ENCODE measurements around the gene CMIP.

The CMIP gene

GRCh38 chr16:81715358-81716196 lies 271.0 kb downstream of the CMIP start:
- DNase-seq (ENCODE audit: low read depth, low spot score), result no peak
- no peak overlapping the region for H3K27ac ChIP-seq

DNA sequence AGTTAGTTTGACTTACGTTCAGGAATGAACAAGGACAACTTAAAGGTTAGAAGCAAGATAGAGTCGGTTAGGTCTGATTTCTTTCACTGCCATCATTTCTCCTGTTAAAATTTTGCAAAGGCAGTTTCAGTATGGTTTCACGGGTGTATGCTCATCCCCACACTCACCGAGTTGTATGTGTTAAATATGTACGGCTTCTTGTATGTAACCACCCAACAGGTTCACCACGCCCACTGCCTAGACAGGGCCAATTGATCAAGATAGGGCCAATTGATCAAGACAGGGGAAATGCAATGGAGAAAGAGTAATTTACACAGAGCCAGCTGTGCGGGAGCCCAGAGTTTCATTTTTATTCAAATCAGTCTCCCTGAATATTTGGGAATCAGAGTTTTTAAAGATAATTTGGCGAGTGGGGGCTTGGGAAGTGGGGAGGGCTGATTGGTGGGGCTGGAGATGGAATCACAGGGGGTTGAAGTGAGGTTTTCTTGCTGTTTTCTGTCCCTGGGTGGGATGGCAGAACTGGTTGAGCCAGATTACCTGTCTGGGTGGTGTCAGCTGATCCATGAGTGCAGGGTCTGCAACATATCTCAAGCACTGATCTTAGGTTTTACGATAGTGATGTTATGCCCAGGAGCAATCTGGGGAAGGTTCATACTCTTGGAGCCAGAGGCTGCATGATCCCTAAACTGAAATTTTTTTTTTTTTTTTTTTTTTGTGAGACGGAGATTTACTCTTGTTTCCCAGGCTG lies 272.0 kb downstream of the CMIP start:
- H3K27ac ChIP-seq, result no peak overlapping the region
- no peak for DNase-seq (ENCODE audit: low read depth, low spot score)

GRCh38 chr16:81717662-81718189 lies 273.1 kb downstream of the CMIP start:
- no peak for DNase-seq (ENCODE audit: low read depth, low spot score)
- no peak overlapping the region for H3K27ac ChIP-seq

- DNase-seq (ENCODE audit: low read depth, low spot score), result no peak
- peak overlapping the region; percentile 79 for H3K27ac ChIP-seq
Observed at GRCh38 chr16:81718637-81719036, 274.0 kb downstream of the CMIP start.

- H3K27ac ChIP-seq, result peak overlapping the region; percentile 79
- no peak for DNase-seq (ENCODE audit: low read depth, low spot score)
Observed at GRCh38 chr16:81719993-81720392, 275.4 kb downstream of the CMIP start.

- DNase-seq (ENCODE audit: low read depth, low spot score), result no peak
- H3K27ac ChIP-seq, result no peak overlapping the region
Observed at GRCh38 chr16:81720973-81721906, 276.6 kb downstream of the CMIP start.

DNA sequence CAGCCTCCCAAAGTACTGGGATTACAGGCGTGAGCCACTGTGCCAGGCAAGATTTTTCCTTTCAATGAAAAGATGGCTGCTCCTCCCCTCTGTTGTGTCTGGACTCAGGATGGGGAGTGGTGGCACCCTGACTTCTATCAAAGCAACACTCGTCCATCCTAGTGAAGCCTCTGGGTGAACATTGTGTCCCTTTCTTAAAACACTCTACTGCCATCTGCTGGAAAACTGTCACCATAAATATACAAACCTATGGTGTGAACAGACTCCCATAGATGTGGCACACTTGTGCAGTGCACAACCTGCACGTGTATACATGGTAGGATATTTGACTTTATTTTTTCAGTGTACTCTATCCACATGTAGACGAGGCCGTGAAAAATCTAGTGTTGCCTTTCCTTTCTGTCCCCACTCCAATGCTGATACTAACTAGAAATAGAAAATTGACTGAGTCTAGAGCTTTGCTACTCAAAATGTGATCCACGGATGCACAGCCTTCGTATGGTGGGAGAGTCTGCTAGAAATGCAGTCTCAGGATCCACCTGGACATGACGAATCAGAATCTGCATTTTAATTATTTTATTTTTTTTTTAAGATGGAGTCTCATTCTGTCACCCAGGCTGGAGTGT lies 278.6 kb downstream of the CMIP start:
- DNase-seq (ENCODE audit: low read depth, low spot score), result no peak
- H3K27ac ChIP-seq, result no peak overlapping the region

DNA sequence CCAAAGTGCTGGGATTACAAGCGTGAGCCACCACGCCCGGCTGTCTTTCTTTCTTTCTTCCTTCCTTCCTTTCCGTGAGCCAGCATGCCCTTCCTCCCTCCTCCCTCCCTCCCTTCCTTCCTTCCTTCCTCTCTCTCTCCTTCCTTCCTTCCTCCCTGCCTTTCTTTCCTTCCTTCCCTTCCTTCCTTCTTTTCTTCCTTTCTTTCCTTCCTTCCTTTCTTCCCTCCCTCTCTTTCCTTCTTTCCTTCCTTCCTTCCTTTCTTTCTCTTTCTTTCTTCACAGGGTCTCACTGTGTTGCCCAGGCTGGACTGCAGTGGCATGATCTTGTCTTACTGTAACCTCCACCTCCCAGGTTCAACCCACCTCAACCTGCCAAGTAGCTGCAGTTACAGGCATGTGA lies 283.8 kb downstream of the CMIP start:
- H3K27ac ChIP-seq, result no peak overlapping the region
- DNase-seq (ENCODE audit: low read depth, low spot score), result no peak

GRCh38 chr16:81729451-81729850 lies 284.8 kb downstream of the CMIP start:
- no peak overlapping the region for H3K27ac ChIP-seq
- DNase-seq (ENCODE audit: low read depth, low spot score), result no peak

DNA sequence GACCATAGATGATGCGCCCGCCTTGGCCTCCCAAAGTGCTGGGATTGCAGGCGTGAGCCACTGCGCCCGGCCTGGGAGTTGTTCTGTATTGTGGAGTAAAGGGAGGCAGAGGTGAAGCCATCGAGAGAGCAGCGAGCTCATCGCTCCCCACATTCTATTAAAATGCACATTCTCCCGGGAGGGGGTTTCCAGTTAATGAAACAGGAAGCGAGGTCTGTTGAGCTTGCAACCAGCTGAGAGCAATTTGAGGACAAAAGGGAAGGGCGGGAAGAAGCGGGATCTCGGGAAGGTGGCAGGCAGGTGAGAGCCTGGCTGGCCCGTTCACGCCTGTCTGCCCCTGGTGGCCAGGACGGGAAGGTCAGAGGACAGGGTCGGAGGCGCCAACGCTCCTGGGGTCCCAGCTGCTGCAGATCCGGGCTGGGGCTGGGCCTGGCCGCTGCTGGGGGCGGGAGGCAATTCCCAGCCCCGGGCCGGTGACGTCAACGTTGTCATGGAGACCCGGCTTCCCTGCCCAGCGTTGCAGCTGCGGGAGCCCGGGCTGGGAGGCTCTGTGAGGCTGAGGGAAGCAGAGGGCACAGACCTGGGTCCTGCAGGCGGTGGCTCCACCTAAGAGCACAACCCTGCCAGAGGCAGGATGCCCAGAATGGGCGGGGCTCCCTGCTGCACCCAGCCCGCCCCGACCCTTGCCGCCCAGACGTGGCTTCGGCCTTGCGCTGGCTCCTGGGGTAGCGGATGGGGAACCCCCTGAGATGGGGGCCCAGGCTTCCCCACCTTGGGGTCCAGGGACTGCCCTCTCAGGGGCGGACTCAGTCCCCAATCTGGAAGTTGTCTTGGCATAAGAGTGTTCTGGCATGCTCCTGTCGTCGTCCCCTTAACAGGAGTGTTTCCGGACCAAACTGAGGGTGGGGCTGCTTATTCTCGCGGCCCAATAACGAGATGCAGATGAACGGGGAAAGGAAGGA lies 285.8 kb downstream of the CMIP start:
- DNase-seq (ENCODE audit: low read depth, low spot score), result no peak
- H3K27ac ChIP-seq, result no peak overlapping the region

- DNase-seq (ENCODE audit: low read depth, low spot score), result no peak
- no peak overlapping the region for H3K27ac ChIP-seq
Observed at GRCh38 chr16:81731649-81732048, 287.0 kb downstream of the CMIP start.

DNA sequence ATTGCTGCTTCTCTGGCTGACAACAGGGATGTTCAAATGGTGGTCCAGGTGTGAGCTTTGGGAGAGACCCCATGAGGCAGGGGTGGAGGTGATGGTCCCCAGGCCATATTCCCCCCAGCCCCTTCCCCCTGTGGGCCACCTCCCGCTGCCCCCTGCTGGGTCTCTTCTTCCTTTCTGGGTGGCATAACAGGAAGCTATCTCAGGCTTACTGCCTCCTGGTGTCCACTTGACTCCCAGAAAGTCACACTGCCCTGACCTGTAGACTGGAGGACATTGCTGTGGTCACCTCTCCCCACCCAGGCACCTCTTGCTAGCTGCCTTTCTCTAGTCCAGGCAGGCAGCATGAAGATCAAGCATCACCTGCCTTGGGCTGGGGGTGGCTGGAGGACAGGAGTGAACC lies 288.1 kb downstream of the CMIP start:
- no peak overlapping the region for H3K27ac ChIP-seq
- DNase-seq (ENCODE audit: low read depth, low spot score), result no peak

GRCh38 chr16:81733295-81733694 lies 288.7 kb downstream of the CMIP start:
- no peak for DNase-seq (ENCODE audit: low read depth, low spot score)
- H3K27ac ChIP-seq, result no peak overlapping the region

- DNase-seq (ENCODE audit: low read depth, low spot score), result no peak
- H3K27ac ChIP-seq, result no peak overlapping the region
Observed at GRCh38 chr16:81734632-81735434, 290.2 kb downstream of the CMIP start.

GRCh38 chr16:81737885-81738536 lies 293.4 kb downstream of the CMIP start:
- H3K27ac ChIP-seq, result peak overlapping the region; percentile 49
- peak; percentile 74 for DNase-seq (ENCODE audit: low read depth, low spot score)

DNA sequence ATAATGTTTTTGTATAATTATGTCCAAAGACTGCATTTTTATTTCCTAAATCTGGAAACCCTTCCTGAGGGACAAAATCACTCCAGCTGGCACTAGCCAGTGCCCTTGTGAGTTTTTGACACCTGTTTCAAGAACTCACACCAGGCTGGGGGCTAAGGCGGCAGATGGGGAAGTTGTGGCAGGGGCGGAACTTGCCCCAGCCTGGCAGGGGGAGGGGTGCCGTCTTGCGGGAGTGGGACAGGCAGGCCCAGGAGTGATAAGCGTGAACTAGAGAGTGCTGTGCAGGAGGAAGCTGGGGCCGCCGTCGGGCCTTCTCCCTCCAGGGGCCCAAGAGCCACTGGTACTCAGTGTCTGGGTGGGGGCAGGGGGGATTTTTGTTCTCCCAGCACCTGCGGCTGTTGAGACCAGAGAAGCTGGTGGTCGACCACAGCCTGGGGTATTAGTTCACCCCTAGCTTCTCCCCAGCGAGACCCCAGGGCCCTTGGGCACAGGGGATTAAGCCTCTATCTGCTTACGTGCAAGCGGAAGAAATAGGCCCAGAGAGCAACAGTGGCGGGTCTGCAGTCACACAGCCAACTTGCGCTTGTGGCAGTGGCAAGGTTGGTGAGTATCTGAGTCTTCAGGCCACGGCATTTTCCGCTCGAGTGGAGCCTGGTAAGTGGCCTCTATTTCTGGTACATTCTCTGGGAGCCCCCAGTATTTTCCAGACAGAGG lies 294.3 kb downstream of the CMIP start:
- no peak for DNase-seq (ENCODE audit: low read depth, low spot score)
- H3K27ac ChIP-seq, result no peak overlapping the region

GRCh38 chr16:81739503-81739902 lies 294.9 kb downstream of the CMIP start:
- no peak overlapping the region for H3K27ac ChIP-seq
- no peak for DNase-seq (ENCODE audit: low read depth, low spot score)

Measured in epithelial cell of prostate (primary cell).